Vagina (tissue), 2 donors: ENCODE results near the gene OXT.
"Not testable (repeated sequence)": the region's sequence is repeated elsewhere in the genome, so short reads cannot be mapped to it uniquely, and the experiment has no call there.

ENCODE experiments used
- POLR2A ChIP-seq, 2 donors: fragments of 450-650 bp; IDR thresholded peaks; one replicate each; pipeline ENCODE4 v1.6.1; 2017; ENCODE audit warnings: antibody characterized with exemption in 2 of 2, mild to moderate bottlenecking in 2 of 2, moderate library complexity in 2 of 2
- POLR2AphosphoS5 ChIP-seq, 2 donors: sonication (generic); formaldehyde crosslinking; IDR thresholded peaks; one replicate each; pipeline ENCODE4 v1.9.0; 2017; ENCODE audit warnings: antibody characterized with exemption in 2 of 2, mild to moderate bottlenecking in 2 of 2, low read depth in 1 of 2; ENCODE audit not compliant: insufficient read depth in 1 of 2
- TF ChIP-seq, protein P1 (sequence below), 3 experiments: fragments of 450-650 bp in 2 of 3; fragments of 200-600 bp in 1 of 3; sonication (generic) in 1 of 3; IDR thresholded peaks; one replicate each; pipeline ENCODE4 v1.5.1; 2017 to 2019; ENCODE audit warnings: antibody characterized with exemption in 3 of 3, mild to moderate bottlenecking in 2 of 3, moderate library complexity in 2 of 3

DNA sequence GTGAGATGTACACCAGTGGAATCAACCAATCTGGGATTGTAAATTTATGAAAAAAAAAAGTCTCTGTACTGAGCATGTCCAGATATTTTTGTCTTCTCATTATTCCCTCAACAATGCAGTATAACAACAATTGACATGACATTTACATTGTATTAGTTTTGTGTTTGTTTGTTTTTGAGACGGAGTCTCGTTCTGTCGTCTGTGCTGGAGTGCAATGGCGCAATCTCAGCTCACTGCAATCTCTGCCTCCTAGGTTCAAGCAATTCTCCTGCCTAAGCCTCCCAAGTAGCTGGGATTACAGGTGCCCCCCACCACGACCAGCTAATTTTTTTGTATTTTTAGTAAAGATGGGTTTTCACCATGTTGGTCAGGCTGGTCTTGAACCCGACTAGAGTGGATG lies 3.9 kb downstream of the OXT start:
- TF ChIP-seq, protein P1, sequence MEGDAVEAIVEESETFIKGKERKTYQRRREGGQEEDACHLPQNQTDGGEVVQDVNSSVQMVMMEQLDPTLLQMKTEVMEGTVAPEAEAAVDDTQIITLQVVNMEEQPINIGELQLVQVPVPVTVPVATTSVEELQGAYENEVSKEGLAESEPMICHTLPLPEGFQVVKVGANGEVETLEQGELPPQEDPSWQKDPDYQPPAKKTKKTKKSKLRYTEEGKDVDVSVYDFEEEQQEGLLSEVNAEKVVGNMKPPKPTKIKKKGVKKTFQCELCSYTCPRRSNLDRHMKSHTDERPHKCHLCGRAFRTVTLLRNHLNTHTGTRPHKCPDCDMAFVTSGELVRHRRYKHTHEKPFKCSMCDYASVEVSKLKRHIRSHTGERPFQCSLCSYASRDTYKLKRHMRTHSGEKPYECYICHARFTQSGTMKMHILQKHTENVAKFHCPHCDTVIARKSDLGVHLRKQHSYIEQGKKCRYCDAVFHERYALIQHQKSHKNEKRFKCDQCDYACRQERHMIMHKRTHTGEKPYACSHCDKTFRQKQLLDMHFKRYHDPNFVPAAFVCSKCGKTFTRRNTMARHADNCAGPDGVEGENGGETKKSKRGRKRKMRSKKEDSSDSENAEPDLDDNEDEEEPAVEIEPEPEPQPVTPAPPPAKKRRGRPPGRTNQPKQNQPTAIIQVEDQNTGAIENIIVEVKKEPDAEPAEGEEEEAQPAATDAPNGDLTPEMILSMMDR (IDR thresholded peaks at IDR 0.05): not testable (repeated sequence)
- not testable (repeated sequence) for TF ChIP-seq POLR2A (IDR thresholded peaks at IDR 0.05); POLR2AphosphoS5 (IDR thresholded peaks at IDR 0.05; ENCODE audit: insufficient read depth in 1 of 2, low read depth in 1 of 2)
